ENCODE measurements around the gene TP63.

DNA sequence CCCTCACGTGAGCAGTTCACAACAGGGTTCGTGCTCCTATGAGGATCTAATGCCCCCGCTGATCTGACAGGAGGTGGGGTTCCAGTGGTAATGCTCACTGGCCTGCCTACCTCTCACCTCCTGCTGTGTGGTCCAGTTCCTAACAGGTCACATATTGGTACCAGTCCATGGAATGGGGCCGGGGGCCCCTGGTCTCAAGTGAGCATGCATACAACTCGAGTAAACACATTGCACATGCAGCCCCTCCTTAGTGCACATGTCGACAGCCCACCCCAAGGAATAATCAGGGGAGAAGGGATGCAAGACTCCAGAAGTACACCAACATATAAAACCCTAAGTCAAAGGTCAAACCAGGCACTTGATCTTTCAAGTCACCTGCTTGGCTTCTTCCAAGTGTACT is 127.0 kb downstream of the TP63 start:
- TF ChIP-seq POLR2AphosphoS5 (IDR thresholded peaks at IDR 0.05; ENCODE audit: low read depth, low read length), result no peak
- TF ChIP-seq POLR2A (IDR thresholded peaks at IDR 0.05; ENCODE audit: low read depth, low read length), result no peak
- TF ChIP-seq TAF1 (IDR thresholded peaks at IDR 0.05; ENCODE audit: borderline replicate concordance, low read depth, low read length), result no peak
